Measurements from ENCODE around the gene BORCS8.
"Not testable (repeated sequence)": the region's sequence is repeated elsewhere in the genome, so short reads cannot be mapped to it uniquely, and the experiment has no call there.

BORCS8 gene

GRCh38 chr19:19147344-19147743 lies 44.6 kb downstream of the BORCS8 start:
- DNase-seq, result no peak

DNA sequence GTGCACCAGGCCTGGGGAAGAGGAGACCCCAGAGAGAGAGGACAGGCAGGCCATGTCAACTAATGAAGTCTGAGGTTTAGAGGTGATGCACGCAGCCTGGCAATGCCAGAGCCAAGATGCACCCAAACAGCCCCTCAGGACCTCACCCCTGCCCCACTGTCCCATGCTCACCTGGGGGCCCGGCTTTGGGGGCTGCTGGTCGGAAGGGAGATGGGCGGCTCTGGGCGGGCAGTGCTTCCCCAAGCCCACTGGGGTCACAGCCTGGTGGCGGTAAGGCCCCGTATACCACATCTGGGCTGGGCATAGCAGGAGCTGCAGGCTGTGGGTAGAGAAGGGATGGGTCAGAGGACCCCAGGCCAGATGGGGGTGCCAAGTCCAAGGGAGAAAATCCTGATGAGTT lies 45.1 kb downstream of the BORCS8 start:
- DNase-seq, result no peak

DNA sequence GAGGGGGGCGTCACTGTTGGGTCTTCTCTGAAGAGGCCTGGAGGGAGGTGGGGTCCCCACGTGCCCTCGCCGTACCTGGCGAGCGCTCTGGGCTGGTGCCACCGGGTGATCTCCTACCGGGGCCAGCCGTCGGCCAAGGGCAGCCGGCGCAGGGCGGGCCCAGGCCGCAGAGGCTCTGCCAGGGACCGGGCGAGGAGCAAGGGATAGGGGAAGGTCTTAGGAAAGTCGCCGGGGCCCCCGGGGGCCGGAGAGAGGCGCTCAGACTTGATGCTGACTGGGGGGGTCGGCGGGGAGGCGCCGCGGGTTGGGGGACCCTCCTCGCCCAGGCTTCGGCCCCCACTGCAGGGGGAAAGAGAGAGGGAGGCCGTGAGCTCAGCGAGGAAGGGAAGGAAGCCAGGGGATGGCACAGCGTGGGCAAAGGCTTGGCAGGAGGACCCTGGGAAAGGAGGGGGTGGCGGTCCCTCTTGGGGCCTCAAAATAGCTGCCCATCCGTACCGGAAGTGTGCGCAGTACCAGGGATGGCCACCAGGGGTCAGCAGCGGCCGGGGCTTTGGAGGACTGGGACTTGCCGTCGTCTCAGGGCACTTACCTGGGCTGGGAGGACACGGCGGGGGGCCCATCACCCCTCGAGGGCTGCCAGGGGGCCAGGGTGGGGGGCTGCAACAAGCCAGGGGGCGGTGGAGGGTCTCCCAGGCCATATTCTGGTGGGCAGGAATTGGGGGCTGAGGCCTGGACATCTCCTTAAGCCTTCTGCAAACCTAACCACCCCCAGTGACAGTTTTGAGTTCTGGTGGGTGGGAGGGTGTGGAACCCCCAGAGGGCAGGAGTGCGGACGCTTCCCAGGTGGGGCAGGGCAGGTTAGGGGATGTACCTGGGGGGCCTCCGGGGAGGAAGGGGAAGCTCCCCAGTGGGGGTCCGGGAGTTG lies 46.0 kb downstream of the BORCS8 start:
- peak; percentile 40 for DNase-seq

GRCh38 chr19:19145281-19145680 lies 46.7 kb downstream of the BORCS8 start:
- DNase-seq, result no peak

- DNase-seq, result no peak
Observed at GRCh38 chr19:19142347-19142746, 49.6 kb downstream of the BORCS8 start.

GRCh38 chr19:19140476-19140875 lies 51.5 kb downstream of the BORCS8 start:
- no peak for DNase-seq

DNA sequence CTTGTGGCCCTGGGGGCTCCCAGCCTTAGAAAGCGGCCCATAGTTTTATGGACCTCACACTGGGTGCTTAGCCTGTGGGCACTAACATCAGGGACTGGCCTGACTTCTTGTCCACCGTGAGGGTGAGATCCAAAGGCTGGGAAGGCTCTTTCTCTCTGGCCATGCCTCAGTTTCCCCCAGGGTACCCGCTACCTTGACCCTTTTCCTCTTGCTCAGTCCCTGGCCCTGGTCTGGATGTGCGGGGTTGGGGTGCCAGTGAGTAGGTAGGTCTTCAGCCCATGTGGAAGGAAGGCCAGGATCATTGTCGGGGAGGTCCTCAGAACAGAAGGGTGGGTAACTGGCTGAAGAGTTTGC lies 52.1 kb downstream of the BORCS8 start:
- DNase-seq, result no peak

DNA sequence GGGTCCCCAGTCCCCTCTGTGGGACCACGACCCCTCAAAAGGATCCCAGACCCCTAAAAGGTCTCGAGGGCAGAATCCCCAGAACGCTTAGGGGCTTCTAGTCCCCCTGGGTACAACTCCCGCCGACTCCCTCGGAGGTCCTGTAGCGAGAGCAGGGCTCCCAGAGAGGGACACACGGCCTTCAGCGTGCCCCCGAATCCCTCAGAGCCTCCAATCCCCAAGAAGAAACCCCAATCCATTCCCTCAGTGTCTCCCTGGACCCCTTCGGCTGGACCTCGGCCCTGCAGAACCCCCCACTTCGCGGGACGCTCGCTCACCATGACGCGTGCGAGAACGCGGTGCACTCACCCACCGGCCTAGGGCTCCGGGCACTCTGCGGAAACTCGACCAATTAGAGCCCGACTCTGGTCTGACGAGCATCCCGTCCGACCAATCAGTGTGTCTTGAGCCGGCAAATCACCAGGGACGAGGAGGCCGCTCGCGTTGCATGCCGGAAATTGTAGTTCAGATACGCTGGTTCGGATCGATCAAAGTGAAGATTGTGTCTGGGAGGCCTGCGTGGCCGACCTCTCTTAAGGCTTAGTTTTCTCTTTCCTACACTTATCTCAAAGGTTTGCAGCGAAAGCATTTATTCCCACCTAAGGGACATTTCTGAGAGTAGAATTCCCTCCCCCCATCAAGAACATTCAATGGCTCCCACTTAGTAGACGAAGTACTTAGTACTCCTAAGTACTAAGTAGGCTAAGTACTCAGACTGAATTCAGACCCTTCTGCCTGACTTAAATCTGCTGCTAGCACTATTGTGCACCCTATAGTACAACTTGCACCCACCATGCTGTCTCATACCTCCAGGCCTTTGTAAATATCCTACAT lies 53.6 kb downstream of the BORCS8 start, which contains the start of gene TMEM161A:
Gene TMEM161A, minus strand, starts transcription at position 370 of the 873 bp plus-strand sequence. Its CDS starts 50 bp downstream, at position 320.
- peak; percentile 95 for DNase-seq

- no peak for DNase-seq
Observed at GRCh38 chr19:19137556-19138108, 54.3 kb downstream of the BORCS8 start.

- DNase-seq, result not testable (repeated sequence)
Observed at GRCh38 chr19:19135713-19136112, 56.2 kb downstream of the BORCS8 start.

GRCh38 chr19:19134687-19135158 lies 57.2 kb downstream of the BORCS8 start:
- no peak for DNase-seq

GRCh38 chr19:19133985-19134384 lies 58.0 kb downstream of the BORCS8 start:
- no peak for DNase-seq

DNA sequence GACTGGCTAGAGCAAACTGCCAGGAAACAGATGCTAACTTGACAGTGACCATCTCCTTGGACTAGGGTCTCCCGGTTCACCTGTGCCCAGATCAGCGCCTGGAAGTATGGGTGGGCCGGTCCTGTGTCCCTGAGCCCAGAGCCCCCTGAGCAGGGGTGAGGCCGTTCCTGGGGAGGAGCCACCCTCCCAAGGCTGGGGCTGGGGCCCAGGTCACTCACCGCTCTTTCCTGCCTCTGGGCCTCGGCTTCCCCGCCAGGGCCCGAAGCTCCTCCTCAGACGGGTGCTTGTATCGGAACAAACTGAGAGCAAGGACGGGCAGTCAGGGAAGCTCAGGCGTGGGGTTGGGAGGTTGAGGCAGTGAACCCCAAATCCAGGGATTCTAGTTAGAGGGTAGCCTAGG lies 59.0 kb downstream of the BORCS8 start:
- DNase-seq, result no peak

DNA sequence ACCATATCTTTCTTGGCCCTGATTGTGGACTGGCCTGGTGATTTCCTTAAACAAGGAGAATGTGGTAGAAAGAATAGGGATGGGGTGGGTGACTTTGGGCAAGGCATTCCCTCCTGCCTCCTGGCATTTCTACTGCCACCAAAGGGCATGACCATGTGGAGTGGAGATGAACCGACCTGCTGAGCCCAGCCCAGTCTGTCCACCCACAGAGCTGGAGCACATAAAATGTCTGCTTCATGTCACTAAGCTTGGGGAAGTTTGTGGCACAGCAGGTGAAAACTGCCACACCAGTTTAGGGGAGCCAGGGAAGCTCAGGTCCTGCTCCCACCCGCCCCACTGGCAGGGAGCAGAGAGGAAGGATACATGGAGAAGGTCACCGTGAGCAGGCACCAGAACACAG lies 60.0 kb downstream of the BORCS8 start:
- DNase-seq, result no peak
